Heart left ventricle (tissue), 13 donors: Measurements from ENCODE around the gene LXN.

Experiments used
- POLR2A ChIP-seq, 2 donors: fragments of 450-650 bp; IDR thresholded peaks; one replicate each; pipeline ENCODE4 v1.6.1; 2017; ENCODE audit warnings: antibody characterized with exemption in 2 of 2, mild to moderate bottlenecking in 2 of 2, moderate library complexity in 2 of 2
- TF ChIP-seq, protein P1 (sequence below), 12 donors: fragments of 200-600 bp; sonication (generic) in 4 of 12; IDR thresholded peaks; one replicate each; pipeline versions ENCODE4 v1.5.0 to v1.8.0; 2018 to 2022; ENCODE audit warnings: antibody characterized with exemption in 12 of 12, mild to moderate bottlenecking in 5 of 12
- donor health status: ischemic (EF 13 %, LVEDD 7.1; RV severe dilation, severe dysfunction).
- donor health status: DM: no; HTN: yes; CAD: no.
- donor health status: DM: no; HTN: no; CAD: no.
- donor health status: ischemic (EF 25% LVEDD 6.9; RV normal size, moderate dysfunction).
- donor health status: ischemic (EF 25% LVEDD 5.7; RV mildly dilated, moderate dysfunction).
- donor health status: ischemic (EF 35%, LVEDD 5.7; RV mildly dilated, moderate dysfunction).
- donor health status: nonischemic (EF 11% LVEDD 7.7; RV severe dilation, severe dysfunction).
- donor health status: DM: yes; HTN: yes; CAD: no.
- donor health status: PGD.
- donor health status: ischemic (EF 29% LVEDD 5.4; RV normal size, mild dysfunction).
- donor health status: nonischemic (EF 23%, LVEDD 6.1; RV moderate dilation, normal function).

DNA sequence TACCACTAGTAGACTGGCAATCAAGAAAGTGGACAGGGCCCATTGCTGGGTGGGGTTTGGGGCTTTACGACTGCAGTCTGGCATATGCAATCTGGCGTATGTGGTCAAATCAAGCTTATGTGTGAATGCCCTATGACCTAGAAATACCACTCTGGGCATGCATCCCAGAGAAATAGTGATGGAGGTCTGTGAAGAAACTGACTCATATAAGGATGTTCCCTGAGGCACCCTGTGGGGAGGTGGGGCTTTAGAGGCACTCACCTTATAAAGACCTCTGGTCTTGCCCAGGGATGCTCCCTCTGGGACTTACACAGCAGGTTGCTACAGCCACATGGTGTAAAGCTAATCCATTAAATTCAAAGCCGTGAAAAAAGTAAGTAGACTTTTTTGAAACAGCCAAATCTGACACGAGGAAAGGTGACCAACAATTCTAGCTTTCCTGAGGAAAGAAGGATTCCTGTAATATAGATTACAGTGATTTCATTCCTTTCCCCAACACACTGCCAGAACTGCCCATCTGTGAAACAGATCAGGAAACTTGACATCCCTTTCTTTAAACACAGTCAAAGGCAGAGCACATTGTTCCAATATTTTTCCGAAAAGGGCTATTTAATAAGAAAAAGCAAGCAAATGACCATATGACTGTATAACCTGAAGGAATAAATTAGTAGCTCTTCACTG, 46.2 kb upstream of the LXN start:
- TF ChIP-seq, protein P1, sequence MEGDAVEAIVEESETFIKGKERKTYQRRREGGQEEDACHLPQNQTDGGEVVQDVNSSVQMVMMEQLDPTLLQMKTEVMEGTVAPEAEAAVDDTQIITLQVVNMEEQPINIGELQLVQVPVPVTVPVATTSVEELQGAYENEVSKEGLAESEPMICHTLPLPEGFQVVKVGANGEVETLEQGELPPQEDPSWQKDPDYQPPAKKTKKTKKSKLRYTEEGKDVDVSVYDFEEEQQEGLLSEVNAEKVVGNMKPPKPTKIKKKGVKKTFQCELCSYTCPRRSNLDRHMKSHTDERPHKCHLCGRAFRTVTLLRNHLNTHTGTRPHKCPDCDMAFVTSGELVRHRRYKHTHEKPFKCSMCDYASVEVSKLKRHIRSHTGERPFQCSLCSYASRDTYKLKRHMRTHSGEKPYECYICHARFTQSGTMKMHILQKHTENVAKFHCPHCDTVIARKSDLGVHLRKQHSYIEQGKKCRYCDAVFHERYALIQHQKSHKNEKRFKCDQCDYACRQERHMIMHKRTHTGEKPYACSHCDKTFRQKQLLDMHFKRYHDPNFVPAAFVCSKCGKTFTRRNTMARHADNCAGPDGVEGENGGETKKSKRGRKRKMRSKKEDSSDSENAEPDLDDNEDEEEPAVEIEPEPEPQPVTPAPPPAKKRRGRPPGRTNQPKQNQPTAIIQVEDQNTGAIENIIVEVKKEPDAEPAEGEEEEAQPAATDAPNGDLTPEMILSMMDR (IDR thresholded peaks at IDR 0.05): no peak
- no peak for TF ChIP-seq POLR2A (IDR thresholded peaks at IDR 0.05)
